ENCODE results near the gene WFDC8. TPM values are rescaled to one million over a fixed set of nuclear protein-coding genes. Genes with fewer than 3 reads are reported as not detected.

Gene WFDC8
- total and polyA plus RNA-seq, 2 of the 13 experiments (the other 11 are each of a cell fraction or from before 2014, with no cell fraction given), result not detected

GRCh38 chr20:45547206-45547770 is 31.8 kb downstream of the WFDC8 start, which contains the start of gene EPPIN:
EPPIN (minus strand) TSS chr20:45547401; CDS start chr20:45547357, 44 bp downstream.
- ChIA-PET CTCF (ENCODE audit: low intra/inter-chr PET ratio, low total read pairs) (no interaction called here), POLR2A (no interaction called here)
- no peaks in the 10 kb centered on the region for H3K79me2 ChIP-seq (ENCODE audit: insufficient read depth, low read length)
- H3K9me3 ChIP-seq (ENCODE audit: low read length), result no peaks in the 10 kb centered on the region
- peaks cover 2 to 19% of the 10 kb centered on the region in 2 experiments; a peak in 3 of 5 replicates for H3K27me3 ChIP-seq (ENCODE audit: control insufficient read depth in 1 of 2, insufficient read depth in 2 of 2, low read length in 2 of 2)
- H3K4me1 ChIP-seq (ENCODE audit: insufficient read depth, low read length), result no peaks in the 10 kb centered on the region
- TF ChIP-seq GATAD1 (CRISPR knock-in tag; IDR thresholded peaks at IDR 0.05) (no peak), IRF2 (CRISPR knock-in tag; IDR thresholded peaks at IDR 0.05) (no peak), EZH2 (conservative IDR thresholded peaks at IDR 0.05; ENCODE audit: low read depth, low read length) (no peak), ZNF629 (CRISPR knock-in tag; conservative IDR thresholded peaks at IDR 0.05) (no peak), ZNF101 (CRISPR knock-in tag; IDR thresholded peaks at IDR 0.05; ENCODE audit: borderline replicate concordance, low read depth) (no peak), PLRG1 (conservative IDR thresholded peaks at IDR 0.05) (no peak), PHF21A (CRISPR knock-in tag; IDR thresholded peaks at IDR 0.05) (no peak), XBP1 (CRISPR knock-in tag; IDR thresholded peaks at IDR 0.05) (no peak), PITX1 (CRISPR knock-in tag; IDR thresholded peaks at IDR 0.05) (no peak), ZNF317 (CRISPR knock-in tag; IDR thresholded peaks at IDR 0.05) (no peak), RXRA (CRISPR knock-in tag; IDR thresholded peaks at IDR 0.05) (no peak), RARG (CRISPR knock-in tag; IDR thresholded peaks at IDR 0.05; ENCODE audit: low read depth) (no peak), ZNF136 (CRISPR knock-in tag; IDR thresholded peaks at IDR 0.05; ENCODE audit: low read depth) (no peak), E2F5 (CRISPR knock-in tag; conservative IDR thresholded peaks at IDR 0.05) (no peak), ZNF562 (CRISPR knock-in tag; IDR thresholded peaks at IDR 0.05; ENCODE audit: borderline replicate concordance) (no peak), SUZ12 (IDR thresholded peaks at IDR 0.05; ENCODE audit: low read depth, low read length) (no peak)
- TF ChIP-seq, protein P1, sequence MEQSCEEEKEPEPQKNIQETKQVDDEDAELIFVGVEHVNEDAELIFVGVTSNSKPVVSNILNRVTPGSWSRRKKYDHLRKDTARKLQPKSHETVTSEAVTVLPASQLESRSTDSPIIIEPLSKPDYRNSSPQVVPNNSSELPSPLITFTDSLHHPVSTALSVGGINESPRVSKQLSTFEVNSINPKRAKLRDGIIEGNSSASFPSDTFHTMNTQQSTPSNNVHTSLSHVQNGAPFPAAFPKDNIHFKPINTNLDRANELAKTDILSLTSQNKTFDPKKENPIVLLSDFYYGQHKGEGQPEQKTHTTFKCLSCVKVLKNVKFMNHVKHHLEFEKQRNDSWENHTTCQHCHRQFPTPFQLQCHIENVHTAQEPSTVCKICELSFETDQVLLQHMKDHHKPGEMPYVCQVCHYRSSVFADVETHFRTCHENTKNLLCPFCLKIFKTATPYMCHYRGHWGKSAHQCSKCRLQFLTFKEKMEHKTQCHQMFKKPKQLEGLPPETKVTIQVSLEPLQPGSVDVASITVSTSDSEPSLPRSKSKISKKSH (CRISPR knock-in tag; IDR thresholded peaks at IDR 0.05; ENCODE audit: borderline replicate concordance), result no peak
- BruUV-seq (replicated peaks), result no TSS peak
- DNase-seq (ENCODE audit: low spot score) (no peak), FAIRE-seq (no peak), ATAC-seq (no peak)
- no peak within 1 kb of the TSS for H3K9ac ChIP-seq (ENCODE audit: insufficient read depth, low read depth, low read length)
- H4K20me1 ChIP-seq (ENCODE audit: insufficient read depth, low read length), result no peaks in the 10 kb centered on the region
- in situ Hi-C loops (cut with HindIII; ENCODE audit: extremely low pct_ligation_motif_present, low pct_unique_long_range_greater_than_20kb), result loop anchor here (5.0 kb wide), 1 partner anchor 225 kb away; no protein-coding TSS in a partner anchor
- no peak within 1 kb of the TSS for H3K27ac ChIP-seq (ENCODE audit: extremely low read length, insufficient read depth, low read length)
- intact Hi-C loops (cut with micrococcal nuclease; ENCODE audit: unreplicated experiment), result no loop called here
- H3K4me3 ChIP-seq (replicated peaks in 1 of 3; ENCODE audit: insufficient read depth in 1 of 3, low read depth in 2 of 3, low read length in 3 of 3), result no peak within 1 kb of the TSS
- WGBS (ENCODE audit: low lambda C conversion rate), result 4% methylated on average over 6 of the region's 6 CpGs
- no peak within 1 kb of the TSS for H3K4me2 ChIP-seq (ENCODE audit: low read depth, low read length)
- H2AFZ ChIP-seq (ENCODE audit: low read length), result no peak within 1 kb of the TSS
- H3K36me3 ChIP-seq (replicated peaks in 1 of 2; ENCODE audit: control insufficient read depth in 1 of 2, insufficient read depth in 2 of 2, low read length in 2 of 2), result no peaks in the 10 kb centered on the region
